Fibroblast of lung (primary cell): ENCODE measurements around the gene TCF15. TPM values are rescaled to one million over a fixed set of nuclear protein-coding genes. Genes with fewer than 3 reads are reported as not detected.

Experiments used
- DNase-seq, 2 donors: peaks; one replicate each; pipeline versions ENCODE4 v3.0.0 to v3.0.0-alpha.2; 2010; ENCODE audit warnings: low read depth in 2 of 2
- H2AFZ ChIP-seq: 2 replicates; pipeline ENCODE4 v1.5.1; 2012; ENCODE audit warnings: low read length, control low read depth, inconsistent platforms
- H3K27ac ChIP-seq: 2 replicates; pipeline ENCODE4 v1.5.1; 2011; ENCODE audit warnings: low read length, control low read depth; ENCODE audit not compliant: insufficient read depth
- H3K27me3 ChIP-seq: 2 replicates; pipeline ENCODE4 v1.5.1; 2011; ENCODE audit warnings: mild to moderate bottlenecking, low read length; ENCODE audit not compliant: control insufficient read depth, insufficient read depth
- H3K36me3 ChIP-seq: 2 replicates; pipeline ENCODE4 v1.5.1; 2011; ENCODE audit warnings: low read length; ENCODE audit not compliant: control insufficient read depth, insufficient read depth
- H3K4me1 ChIP-seq: 2 replicates; pipeline ENCODE4 v1.5.1; 2011; ENCODE audit warnings: low read length; ENCODE audit not compliant: control insufficient read depth, insufficient read depth; ENCODE audit errors: extremely low read depth
- H3K4me2 ChIP-seq: 2 replicates; pipeline ENCODE4 v1.5.1; 2011; ENCODE audit warnings: low read length, control low read depth; ENCODE audit not compliant: insufficient read depth; ENCODE audit errors: extremely low read depth
- H3K4me3 ChIP-seq, 4 experiments: fragments of 200-600 bp in 1 of 4; sonication (generic) in 1 of 4; replicated peaks in 1 of 4; 2 replicates each; pipeline ENCODE4 v1.5.1; 2011 to 2016; ENCODE audit warnings: low read length in 4 of 4, low read depth in 3 of 4, mild to moderate bottlenecking in 3 of 4, control low read depth in 2 of 4, inconsistent platforms in 1 of 4, mixed read lengths in 1 of 4; ENCODE audit not compliant: insufficient read depth in 1 of 4; ENCODE audit errors: control extremely low read depth in 1 of 4
- H3K79me2 ChIP-seq: 2 replicates; pipeline ENCODE4 v1.5.1; 2012; ENCODE audit warnings: mild to moderate bottlenecking, low read length, inconsistent platforms; ENCODE audit not compliant: control insufficient read depth, insufficient read depth
- H3K9ac ChIP-seq: 2 replicates; pipeline ENCODE4 v1.5.1; 2011; ENCODE audit warnings: mild to moderate bottlenecking, low read length, control low read depth; ENCODE audit not compliant: insufficient read depth
- H3K9me3 ChIP-seq: 2 replicates; pipeline ENCODE4 v1.5.1; 2012; ENCODE audit warnings: low read depth, low read length; ENCODE audit not compliant: control insufficient read depth, insufficient read depth
- H4K20me1 ChIP-seq: 2 replicates; pipeline ENCODE4 v1.5.1; 2011; ENCODE audit warnings: low read length; ENCODE audit not compliant: control insufficient read depth, insufficient read depth; ENCODE audit errors: extremely low read depth
- CTCF ChIP-seq, 2 donors: IDR thresholded peaks in 1 of 2; conservative IDR thresholded peaks in 1 of 2; 1 replicate in 1 of 2; 2 replicates in 1 of 2; pipeline ENCODE4 v1.5.1; 2011 to 2012; ENCODE audit warnings: low read length in 2 of 2, control low read depth in 1 of 2, inconsistent platforms in 1 of 2, low read depth in 1 of 2, mild to moderate bottlenecking in 1 of 2
- EZH2 ChIP-seq: IDR thresholded peaks from 2 replicates; pipeline ENCODE4 v1.5.1; 2012; ENCODE audit warnings: low read length, control low read depth, mild to moderate bottlenecking; ENCODE audit errors: missing control alignments
- polyA plus RNA-seq, 2 donors: library from polyadenylated mRNA; depleted of rRNA in 1 of 2; stranded (reverse) in 1 of 2; unstranded in 1 of 2; fragments of >200 nt; gene quantifications; 2 replicates each; pipeline ENCODE4 v1.2.1, GENCODE V29; 2011 to 2012; ENCODE audit warnings: missing spikeins in 1 of 2
- total RNA-seq: library from RNA; depleted of rRNA; stranded (reverse); fragments of >200 nt; gene quantifications from 2 replicates; pipeline ENCODE4 v1.2.1, GENCODE V29; 2014

Gene TCF15
- total and polyA plus RNA-seq, 2 donors (not counting 1 experiment from before 2014, with no cell fraction given), result not detected

GRCh38 chr20:653110-653589 lies 43.0 kb upstream of the TCF15 start, which contains the start of gene SRXN1:
Gene SRXN1, minus strand, starts transcription at chr20:653200. Its CDS starts 15 bp downstream, at chr20:653185.
- TF ChIP-seq CTCF (conservative IDR thresholded peaks at IDR 0.05 in 1 of 2, IDR thresholded peaks at IDR 0.05 in 1 of 2; ENCODE audit: low read depth in 1 of 2, low read length in 2 of 2) (peak in 1 of 2 donors; percentile 26), EZH2 (no peak)
- H3K27me3 ChIP-seq, result no peaks in the 10 kb centered on the region
- peak within 1 kb of the TSS; percentile 79 for H2AFZ ChIP-seq
- H3K4me1 ChIP-seq, result peaks cover 11% of the 10 kb centered on the region
- no peaks in the 10 kb centered on the region for H3K9me3 ChIP-seq
- H3K79me2 ChIP-seq, result peaks cover 30% of the 10 kb centered on the region
- no peaks in the 10 kb centered on the region for H4K20me1 ChIP-seq
- peak within 1 kb of the TSS; percentile 93 for H3K9ac ChIP-seq
- peak within 1 kb of the TSS; percentile 97 for H3K4me2 ChIP-seq
- peak within 1 kb of the TSS; percentile 89 to 97 (median 93) for H3K4me3 ChIP-seq
- H3K36me3 ChIP-seq, result peaks cover 15% of the 10 kb centered on the region
- peak; percentile 92 to 95 for DNase-seq
- peak within 1 kb of the TSS; percentile 93 for H3K27ac ChIP-seq

DNA sequence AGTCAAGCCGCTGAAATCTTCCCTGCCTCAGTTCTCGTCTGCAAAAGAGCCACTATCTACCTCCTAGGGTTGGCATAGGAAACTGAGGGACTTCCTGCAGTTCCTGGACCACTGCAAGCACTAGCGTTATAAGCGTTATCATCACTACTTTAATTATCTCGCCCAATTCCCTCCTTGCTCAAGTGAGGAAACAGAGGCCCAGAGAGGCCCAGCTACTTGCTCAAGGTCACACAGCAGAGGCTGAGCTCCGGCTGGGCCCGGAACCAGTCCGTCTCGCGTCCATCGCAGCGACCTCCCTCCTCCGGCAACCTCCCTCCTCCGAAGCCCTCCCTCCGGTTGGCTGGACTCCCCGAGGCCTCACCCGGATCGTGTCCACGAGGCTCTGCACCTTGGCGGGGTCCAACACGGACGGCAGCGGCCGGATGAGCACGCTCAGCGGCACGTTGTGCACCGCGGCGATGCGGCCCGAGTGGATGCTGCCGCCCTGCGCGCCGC lies 42.6 kb upstream of the TCF15 start:
- Histone ChIP-seq H3K9me3 (no peaks in the 10 kb centered on the region), H2AFZ (peak overlapping the region; percentile 79), H3K4me1 (peaks cover 11% of the 10 kb centered on the region), H3K79me2 (peaks cover 32% of the 10 kb centered on the region), H4K20me1 (no peaks in the 10 kb centered on the region), H3K36me3 (peaks cover 20% of the 10 kb centered on the region), H3K4me2 (peak overlapping the region; percentile 97), H3K9ac (peak overlapping the region; percentile 93), H3K27ac (peak overlapping the region; percentile 93), H3K27me3 (no peaks in the 10 kb centered on the region), H3K4me3 (peak overlapping the region; percentile 89 to 97 (median 93))
- DNase-seq, result peak; percentile 47 to 52
- TF ChIP-seq CTCF (conservative IDR thresholded peaks at IDR 0.05 in 1 of 2, IDR thresholded peaks at IDR 0.05 in 1 of 2; ENCODE audit: low read depth in 1 of 2, low read length in 2 of 2) (no peak), EZH2 (no peak)

DNA sequence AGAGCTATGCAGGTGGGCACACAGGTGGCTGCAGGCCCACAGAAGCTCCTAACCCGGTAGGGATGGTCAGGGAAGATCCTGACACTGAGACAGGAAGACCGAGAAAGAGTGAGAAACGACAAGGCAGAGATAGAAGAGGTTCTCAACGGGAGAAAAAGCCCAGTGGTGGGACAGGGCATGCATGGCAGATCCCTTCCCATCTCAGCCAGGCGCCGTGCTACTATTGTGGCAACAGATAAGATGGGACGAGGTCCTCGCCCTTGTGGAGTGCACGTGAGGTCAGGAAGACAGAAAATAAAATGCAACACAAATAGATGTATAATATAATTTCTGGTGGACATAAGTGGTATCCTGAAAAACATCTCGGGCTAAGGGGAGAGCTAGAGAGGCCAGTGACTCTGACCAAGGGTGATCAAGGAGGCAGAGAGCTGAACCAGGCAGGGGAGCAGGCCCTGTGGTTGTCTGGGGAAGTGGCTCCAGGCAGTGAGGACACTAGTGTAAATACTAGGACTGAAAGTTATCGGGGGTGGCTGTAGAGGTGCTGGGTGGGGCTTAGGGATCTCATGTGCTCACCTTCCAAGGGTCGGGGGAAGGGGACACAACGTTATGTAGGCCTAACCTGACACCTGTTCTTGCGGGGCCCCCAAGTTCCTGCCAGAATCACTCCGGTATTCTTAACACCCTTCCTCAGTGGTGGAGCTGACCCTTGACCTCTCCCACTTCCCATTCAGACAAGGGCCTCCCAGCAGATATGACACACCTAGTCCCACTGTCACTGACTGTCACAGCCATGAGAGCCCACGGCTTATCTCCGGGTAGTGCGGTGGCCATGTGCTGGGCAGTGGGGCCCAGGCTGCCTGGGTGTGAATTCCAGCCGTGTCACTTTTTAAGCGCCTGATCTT lies 41.9 kb upstream of the TCF15 start:
- peaks cover 32% of the 10 kb centered on the region for H3K79me2 ChIP-seq
- peak overlapping the region; percentile 93 for H3K9ac ChIP-seq
- no peak for TF ChIP-seq EZH2
- TF ChIP-seq CTCF (conservative IDR thresholded peaks at IDR 0.05 in 1 of 2, IDR thresholded peaks at IDR 0.05 in 1 of 2; ENCODE audit: low read depth in 1 of 2, low read length in 2 of 2), result no peak
- no peaks in the 10 kb centered on the region for H3K9me3 ChIP-seq
- H2AFZ ChIP-seq, result peak overlapping the region; percentile 79
- H3K4me3 ChIP-seq, result peak overlapping the region; percentile 89 to 97 (median 93)
- peak overlapping the region; percentile 93 for H3K27ac ChIP-seq
- H3K27me3 ChIP-seq, result no peaks in the 10 kb centered on the region
- peak overlapping the region; percentile 97 for H3K4me2 ChIP-seq
- no peaks in the 10 kb centered on the region for H4K20me1 ChIP-seq
- H3K36me3 ChIP-seq, result peaks cover 24% of the 10 kb centered on the region
- no peak for DNase-seq
- H3K4me1 ChIP-seq, result peaks cover 11% of the 10 kb centered on the region
